GM21528 (cell line): ENCODE measurements around the gene CDK19.
"Not testable (repeated sequence)": the region's sequence is repeated elsewhere in the genome, so short reads cannot be mapped to it uniquely, and the experiment has no call there.

Experiments
- ATAC-seq: cut with Tn5 transposase; IDR thresholded peaks from one replicate; pipeline ENCODE4 v1.9.1; 2021; ENCODE audit warnings: mild to moderate bottlenecking, moderate library complexity; ENCODE audit not compliant: unreplicated experiment, low FRiP score

CDK19 gene

DNA sequence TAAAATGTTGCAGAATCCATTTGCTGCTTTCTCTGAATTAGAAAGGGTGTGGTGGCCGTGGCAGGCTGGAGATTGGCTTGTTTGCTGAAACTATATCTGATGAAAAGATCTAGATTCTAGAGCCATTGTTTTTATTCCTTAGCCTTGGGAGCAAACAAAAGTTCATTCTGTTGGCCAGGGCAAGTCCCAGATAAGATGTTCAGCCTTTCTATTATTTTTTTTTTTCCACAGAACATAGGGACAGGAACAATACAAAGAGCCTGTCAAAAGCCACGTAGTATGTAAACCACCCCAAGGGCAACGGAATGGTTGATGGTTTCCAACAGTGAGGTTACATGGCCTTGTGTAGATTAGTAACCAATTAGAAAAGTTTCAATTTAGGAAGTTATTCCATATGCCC lies 218.9 kb downstream of the CDK19 start:
- no peak for ATAC-seq

DNA sequence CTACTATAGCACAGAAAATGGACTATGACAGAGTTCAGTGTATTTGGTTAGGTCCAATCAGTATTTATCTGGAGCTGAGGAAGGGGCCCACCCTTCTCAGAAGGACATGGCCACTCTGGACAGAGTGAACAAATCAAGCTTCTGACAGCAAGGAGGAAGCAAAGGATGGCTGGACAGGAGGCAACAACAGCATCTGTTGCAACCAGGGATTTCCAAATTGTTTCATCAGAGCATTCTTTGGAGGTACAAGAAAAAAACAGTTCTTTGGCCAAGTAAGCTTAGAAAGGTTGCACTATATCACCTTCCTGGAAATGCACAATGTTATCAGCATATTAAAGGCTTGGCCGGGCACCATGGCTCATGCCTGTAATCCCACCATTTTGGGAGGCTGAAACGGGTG lies 220.2 kb downstream of the CDK19 start:
- no peak for ATAC-seq

DNA sequence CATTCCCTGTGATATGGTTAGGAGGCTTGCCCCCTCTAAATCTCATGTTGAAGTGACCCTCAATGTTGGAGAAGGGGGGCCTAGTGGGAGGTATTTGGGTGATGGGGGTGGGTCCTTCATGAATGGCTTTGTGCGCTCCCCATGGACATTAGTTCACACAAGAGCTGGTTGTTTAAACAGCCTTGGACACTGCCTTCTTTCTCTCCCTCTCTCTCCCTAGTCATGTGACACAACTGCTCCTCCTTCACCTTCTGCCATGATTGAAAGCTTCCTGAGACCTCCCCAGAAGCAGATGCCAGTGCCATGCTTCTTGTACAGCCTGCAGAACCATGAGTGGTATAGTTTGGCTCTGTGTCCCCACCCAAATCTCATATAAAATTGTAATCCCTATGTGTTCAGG lies 221.6 kb downstream of the CDK19 start:
- no peak for ATAC-seq

DNA sequence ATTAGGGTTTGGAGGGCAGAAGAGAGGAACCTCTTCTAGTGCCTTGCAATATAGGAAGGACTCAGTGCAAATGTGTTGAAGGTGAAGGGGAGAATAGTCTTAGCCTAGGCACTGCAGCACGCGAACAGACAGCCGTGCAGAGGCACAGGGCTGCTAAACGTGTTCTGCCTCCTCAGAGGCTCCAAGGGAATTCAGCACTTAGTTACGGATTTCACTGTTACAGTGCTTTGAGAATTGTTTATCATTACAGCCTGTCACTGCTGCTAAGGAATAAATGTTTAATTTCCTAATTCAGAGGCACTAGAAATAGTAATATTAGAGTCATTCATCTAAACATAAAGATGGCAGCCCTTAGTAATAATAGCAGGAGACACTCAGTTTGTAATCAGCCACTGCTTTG lies 222.5 kb downstream of the CDK19 start:
- ATAC-seq, result no peak

DNA sequence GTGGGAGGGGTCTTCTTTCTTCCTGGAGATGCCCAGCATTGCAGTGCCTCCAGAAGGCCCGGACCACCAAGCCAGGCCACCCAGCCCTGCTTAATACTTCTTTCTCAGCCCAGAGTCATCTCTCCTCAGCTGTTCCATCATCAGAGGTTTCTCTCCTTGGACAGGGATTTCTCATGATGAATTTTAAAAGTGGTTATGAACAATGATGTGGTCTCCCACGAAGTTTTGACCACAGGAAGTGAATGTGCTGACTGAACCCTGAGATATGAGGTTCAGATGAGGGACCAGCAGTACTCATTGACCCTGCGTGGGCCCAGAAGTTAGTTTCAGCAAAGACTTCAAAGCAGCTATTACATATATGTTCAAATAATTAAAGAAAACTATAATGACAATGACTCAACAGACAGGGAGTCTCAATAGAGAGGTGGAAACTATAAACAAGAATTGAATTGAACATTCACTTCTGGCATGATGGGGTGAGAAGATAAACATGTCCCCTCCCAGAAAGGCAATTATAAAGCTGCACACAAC lies 224.4 kb downstream of the CDK19 start:
- ATAC-seq, result no peak

DNA sequence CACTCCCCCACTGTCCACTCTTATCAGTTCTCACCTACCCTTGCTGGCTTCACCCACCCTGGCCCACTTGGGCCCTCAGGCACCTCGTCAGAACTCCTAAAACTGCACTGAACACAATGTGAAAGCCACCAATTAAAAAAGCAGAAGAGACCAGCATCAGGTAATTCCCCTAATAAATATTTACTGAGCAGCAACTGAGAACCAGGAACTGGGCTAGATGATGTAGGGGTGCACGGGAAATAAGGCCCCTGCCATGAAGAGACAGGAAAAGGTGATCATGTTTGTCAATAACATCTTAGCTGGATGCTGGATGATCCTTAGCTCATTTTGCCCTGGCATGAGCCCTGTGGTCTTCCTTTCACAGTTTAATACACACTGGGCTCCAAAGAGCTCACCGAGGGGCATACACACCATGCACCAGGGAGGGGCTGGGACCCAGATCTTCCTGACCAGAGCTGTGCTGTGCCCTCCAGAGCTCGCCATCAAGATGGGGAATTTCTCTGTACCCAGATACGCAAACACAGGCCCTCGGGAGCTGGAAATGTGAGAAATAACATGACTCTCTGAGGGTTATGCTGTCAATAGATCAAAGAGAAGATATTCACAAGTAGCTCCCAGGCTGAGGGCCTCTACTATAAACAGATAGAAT lies 225.3 kb downstream of the CDK19 start:
- peak; percentile 88 for ATAC-seq

DNA sequence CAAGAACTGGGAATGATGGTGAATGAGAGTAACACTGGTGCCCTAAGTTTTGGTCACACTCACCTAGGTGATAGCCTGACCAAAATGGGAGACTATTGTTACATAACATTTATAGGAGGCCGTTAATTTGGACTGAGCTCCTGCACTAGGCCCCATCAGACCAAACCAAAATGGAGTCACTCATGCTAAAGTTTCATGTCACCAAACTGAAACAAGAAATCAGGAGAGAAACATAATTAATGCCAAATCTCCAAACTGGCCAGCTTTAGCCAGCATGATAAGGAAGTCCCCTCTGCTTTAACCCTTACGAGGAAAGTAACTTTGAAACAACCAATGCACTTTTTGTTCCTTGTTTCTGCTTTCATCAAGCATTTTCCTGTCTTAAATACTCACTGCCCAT lies 227.9 kb downstream of the CDK19 start:
- no peak for ATAC-seq

DNA sequence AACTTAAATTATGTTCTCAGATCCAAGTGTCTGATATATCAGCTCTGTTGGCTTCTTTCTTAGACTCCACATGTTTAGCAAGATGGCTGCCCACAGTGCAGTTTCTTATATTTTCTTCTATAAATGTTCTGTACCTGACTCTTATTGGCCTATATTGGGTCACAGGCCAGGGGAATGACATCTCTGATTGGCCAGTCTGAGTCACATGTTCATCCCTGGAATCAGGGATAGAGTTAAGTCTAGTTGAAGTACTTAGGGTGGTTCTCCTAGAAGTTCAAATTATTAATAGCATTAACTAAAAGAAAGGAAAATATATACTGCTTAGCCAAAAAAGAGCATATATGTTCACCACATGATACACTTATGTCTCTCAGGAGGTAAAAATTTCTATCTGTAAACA lies 233.6 kb downstream of the CDK19 start:
- no peak for ATAC-seq

DNA sequence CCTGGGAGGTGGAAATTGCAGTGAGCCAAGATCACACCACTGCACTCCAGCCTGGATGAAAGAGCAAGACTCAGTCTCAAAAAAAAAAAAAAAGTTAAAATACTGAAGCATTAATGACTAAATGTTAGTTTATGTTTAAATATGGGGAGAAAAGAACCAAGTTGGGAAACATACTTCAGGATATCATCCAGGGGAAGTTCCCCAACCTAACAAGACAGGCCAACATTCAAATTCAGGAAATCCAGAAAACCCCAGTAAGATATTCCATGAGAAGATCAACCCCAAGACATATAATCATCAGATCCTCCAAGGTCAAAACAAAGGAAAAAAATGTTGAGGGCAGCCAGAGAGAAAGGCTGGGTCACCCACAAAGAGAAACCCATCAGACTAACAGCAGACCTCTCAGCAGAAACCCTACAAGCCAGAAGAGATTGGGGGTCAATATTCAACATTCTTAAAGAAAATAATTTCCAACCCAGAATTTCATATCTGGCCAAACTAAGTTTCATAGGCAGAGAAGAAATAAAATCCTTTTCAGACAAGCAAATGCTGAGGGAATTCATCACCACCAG lies 237.6 kb downstream of the CDK19 start:
- ATAC-seq, result not testable (repeated sequence)

DNA sequence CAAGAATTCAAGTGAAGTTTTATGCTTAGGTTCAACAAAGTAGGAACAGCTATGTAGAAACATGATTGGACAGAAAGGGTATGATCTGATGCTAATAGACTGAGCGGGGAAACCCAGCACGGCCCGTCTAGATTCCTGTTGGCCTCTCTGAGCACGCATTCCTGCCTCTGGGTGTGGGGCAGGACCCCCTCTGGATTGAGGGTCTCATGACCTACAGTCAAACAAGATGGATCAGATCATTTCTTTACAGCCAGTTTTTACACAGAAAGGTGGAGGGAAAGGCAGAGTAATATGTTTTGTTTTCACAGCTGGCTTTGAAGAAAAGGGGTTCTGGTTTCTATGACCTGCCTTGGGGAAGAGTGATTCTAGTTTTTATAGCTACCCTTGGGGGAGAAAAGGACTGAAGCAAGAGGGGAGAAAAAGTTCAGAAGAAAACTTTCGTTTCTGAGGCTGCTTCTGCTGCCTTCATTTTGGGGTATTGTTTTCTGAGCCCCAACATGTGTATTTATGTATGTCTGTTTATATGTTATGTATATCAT lies 239.3 kb downstream of the CDK19 start:
- no peak for ATAC-seq

DNA sequence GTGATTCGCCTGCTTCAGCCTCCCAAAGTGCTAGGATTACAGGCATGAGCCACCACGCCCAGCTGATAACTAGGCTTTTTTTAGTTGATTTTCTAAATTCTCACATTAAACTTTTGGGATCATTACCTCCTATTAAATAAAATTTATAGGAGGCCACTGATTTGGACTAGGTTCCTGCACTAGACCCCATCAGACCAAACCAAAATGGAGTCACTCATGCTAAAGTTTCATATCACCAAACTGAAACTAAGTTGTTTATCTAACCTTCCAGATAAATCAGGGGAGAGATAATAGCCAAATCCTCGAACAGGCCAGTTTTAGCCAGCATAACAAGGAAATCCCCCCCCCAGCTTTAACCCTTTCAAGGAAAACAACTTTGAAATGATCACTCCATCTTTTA lies 240.5 kb downstream of the CDK19 start:
- no peak for ATAC-seq

DNA sequence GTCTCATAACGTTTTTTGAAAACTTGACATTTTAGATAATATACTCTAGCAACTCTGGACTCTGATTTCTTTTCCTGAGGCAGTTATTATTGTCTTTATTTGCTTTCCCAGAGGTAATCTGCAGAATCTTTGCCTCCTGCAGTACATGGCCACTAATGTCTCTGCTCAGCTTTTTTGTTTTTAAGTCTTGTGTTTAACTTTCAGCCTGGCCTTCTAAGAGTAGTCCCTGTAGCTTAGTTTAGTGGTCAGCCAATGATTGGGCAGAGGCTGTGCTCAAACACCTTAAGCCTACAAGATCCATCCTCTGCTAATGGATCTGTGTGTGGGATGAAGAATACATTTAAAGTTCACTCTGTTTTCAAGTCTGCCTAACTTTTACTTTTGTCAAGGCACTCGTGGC lies 241.7 kb downstream of the CDK19 start:
- no peak for ATAC-seq

DNA sequence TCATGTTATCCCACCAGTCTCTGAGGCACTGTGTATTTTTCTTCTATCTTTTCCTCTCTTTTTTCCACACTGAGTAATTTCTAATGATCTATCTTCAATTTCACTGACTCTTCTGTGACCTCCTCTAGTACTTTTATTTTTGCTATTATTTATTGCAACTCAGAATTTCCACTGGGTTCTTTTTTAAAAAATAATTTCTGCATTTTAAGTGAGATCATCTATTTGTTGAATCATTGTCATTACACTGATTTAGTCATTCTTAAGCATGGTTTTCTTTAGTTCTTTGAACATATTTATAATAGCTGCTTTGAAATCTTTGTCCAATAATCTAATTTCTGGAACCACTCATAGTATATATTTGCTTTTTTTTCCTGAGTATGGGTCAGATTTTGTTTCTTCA lies 242.1 kb downstream of the CDK19 start:
- no peak for ATAC-seq

DNA sequence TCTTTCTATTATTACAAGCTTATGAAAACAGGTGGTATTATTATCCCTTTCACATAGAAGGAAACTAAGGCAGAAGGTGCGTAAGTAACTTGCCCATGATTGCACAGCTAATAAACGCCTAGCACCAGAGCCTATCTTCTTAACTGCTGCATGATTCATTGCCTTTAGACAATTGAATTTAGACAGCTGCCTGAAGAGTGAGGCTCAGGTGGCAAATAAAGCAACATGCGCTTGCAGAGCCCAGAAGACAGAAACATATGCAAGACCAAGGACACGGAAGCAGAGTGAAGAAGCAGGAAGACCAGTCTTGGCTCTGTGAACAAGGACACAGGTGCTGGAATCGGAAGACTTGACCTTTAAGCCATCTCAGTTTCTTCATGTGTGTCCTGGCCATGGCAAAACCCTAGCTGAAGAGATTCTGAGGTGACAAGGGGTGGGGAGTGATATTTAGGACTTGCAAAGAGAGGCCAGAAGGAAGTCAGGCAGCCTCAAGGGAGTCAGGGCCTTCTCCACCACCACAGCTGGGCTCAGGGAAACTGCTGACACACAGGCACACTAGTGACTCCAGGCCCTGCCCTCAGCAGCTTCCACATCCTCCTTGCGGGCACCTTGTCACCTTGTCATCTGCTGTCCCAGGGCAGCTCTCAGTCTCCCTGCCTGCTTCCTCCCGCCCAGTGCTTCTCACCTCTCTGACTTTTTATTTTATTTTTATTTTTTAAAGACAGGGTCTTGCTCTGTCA lies 247.1 kb downstream of the CDK19 start:
- no peak for ATAC-seq

DNA sequence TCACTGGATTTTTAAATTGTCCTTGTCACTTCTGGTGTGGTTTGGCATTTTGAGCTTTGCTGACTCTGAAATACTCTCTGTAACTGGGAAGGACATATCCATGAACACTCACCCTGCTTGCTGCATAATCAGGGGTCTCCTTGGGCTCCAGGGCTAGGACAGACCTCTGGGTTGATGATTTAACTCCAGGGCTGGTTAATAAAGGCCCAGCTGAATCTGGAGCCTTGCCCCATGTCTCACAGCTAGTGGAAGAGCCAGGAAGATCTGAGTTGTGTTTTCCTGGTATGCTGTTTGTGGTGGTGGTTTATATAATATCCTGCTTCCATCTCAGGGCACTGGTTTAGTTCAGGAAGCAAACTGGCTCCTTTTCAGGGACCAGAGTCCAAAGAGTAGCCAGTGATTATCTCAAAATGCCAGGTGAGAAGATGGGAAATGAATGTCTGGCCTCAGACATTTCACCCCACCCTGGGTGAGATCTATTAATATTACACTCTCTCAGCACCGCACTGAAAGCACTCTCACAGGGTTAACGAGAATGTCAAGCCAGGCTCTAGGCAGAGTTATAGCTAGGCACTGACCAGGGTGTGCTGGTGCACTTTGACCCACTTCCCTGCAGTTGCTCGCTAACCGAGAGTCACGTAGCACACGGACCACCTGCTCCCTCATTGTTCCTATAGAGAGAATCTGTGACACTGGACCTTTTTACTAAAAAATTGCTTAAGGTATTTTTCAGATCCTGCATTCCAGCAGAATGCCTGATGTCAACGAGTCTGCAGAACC lies 248.7 kb downstream of the CDK19 start:
- no peak for ATAC-seq

DNA sequence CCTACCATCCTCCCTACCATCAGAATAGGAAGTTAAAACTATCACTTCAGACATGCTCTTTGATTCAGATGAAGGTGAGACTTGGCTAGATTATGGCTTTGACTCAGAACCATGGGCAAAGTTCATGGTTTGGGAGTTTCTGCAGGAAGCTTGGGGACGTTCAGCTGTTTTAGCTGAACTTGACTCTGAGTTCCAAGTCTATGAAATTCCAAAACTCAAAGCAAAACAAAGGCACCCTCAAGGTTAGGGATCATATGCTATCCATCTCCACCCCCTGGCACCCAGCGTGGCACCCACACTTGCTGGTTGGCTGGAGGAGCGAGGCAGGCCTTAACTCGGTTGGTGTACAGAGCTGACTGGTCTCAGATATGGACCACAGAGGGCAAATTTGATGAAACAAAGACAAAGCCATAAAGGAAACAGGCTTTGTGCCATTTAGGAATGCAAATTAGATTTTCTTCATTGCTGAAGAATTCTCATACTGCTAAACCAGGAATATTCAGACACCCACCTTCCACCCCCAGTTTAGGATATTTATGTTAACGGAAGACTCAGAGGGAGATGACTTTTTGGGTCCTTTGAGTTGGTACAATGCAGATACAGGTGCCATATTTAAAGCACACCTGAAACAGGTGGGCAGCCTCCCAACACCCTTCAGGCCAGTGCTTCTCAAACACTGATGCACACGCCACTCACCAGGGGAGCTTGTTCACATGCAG lies 250.4 kb downstream of the CDK19 start:
- no peak for ATAC-seq

DNA sequence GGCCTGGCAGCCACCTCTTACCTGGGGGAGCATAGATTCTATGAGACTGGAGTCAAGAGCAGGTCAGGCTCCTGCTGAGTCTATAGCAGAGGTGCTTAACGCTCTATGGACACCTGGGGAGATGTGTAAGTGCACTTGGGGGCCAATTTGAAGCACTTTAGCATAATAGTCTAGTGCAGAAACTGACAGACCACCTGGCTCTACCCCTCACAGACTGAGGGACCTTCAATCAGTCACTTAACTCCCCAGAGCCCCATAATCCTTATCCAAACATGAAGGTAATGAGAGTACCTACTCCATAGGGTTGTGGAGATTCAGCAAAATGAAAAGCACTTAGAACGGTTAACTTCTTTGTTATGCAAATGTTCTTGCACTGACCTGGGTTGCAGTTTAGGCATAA lies 251.6 kb downstream of the CDK19 start:
- ATAC-seq, result no peak

DNA sequence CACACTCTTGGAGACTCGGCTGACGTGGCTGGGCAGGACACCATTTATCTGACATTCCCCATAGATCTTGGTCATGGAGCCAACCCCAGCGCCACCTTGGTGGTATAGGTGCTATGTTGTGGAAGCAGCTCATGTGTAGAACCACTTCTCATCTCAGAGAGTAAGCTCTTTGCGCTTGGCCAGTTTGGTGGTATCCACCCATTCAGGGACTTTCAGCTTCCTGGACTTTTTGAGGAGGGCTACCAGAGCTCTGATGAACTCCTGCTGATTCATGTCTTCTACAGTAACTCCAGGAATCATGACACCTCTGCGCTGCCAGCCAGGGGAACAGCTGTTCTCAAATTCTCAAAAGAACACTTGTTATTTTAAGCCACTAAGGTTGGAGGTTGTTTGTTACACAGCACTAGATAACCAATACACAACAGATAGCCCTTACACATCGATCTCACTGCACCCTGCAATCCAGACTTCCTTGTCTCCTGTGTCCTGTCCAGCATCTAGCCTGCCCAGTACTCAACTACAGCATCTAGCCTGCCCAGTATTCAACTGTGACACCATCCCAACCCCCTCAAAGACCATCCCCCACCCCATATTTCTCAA lies 252.9 kb downstream of the CDK19 start:
- ATAC-seq, result no peak

DNA sequence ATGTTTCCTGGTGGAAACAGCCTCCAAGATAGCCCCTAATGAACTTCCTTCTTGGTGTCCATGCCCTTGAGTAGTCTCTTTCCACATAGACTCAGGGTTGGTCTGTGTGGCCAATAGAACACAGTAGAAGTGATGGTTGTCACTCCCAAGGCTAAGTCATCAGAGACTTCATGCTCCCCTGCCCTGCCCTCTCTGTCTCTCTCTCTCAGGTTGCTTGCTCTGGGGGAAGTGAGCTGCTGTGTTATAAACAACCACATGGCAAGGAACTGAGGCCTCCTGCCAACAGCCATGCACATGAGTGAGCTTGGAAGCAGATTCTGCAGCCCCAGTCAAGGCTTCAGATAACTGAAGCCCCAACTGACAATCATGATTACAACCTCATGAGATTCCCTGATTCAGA lies 253.6 kb downstream of the CDK19 start:
- no peak for ATAC-seq

DNA sequence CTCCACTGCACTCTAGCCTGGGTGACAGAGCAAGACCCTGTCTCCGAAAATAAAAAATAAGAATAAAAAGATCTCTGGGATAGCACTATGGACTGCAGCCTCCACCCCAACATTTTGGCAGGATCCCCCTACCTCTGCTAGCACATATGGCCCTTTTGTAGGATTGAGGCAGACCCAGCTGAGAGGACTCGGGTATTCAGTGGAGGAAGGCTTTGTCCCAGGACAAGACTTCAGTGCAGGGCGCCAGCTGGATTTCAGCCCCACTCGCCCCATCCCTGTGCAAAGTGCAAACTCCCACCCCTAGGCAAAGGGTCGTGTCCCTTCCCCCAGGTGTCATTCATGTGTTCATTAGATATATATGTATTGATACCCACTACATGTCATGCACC lies 254.3 kb downstream of the CDK19 start:
- no peak for ATAC-seq
